PC-9 (cell line): ENCODE data around the gene HACD2.

Experiments used
- CTCF ChIP-seq: fragments of 200-600 bp; sonication (generic); conservative IDR thresholded peaks from 2 replicates; pipeline ENCODE4 v1.6.1; 2017; ENCODE audit warnings: mixed run types, antibody characterized with exemption, mild to moderate bottlenecking, moderate library complexity
- EZH2 ChIP-seq: fragments of 200-600 bp; sonication (generic); IDR thresholded peaks from 2 replicates; pipeline ENCODE4 v1.8.0; 2017; ENCODE audit warnings: antibody characterized with exemption, low read depth

DNA sequence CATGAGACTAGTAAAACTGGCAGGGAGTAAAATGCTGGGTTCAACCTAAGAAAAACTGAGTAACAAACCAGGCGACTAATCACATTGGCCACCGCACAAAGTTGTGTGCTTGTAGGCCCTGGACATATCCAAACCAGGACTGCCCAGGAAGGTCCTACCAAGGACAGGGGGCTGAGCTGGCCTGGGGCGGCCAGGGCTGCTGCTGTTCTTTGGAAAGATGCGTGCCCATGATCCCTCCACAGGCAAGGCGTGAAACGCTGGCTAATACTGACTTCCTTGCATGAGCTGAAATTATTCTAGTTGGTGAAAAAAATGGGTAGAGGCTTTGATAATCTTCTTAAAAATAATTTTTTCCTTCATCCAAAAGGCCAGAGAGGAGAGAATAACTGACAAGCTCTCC is 79.0 kb downstream of the HACD2 start:
- TF ChIP-seq CTCF (no peak), EZH2 (no peak)
